DND-41 (cell line): Measurements from ENCODE around the gene OBSCN.

ENCODE experiments used
- CTCF ChIP-seq: IDR thresholded peaks from 2 replicates; pipeline ENCODE4 v1.5.1; 2012; ENCODE audit warnings: borderline replicate concordance, low read length, moderate library complexity, mild to moderate bottlenecking; ENCODE audit not compliant: poor library complexity, severe bottlenecking; ENCODE audit errors: extremely low read depth
- EZH2 ChIP-seq: IDR thresholded peaks from 3 replicates; pipeline ENCODE4 v1.6.1; 2012; ENCODE audit warnings: borderline replicate concordance, low read depth, mild to moderate bottlenecking, moderate library complexity, low read length, inconsistent platforms; ENCODE audit not compliant: severe bottlenecking

DNA sequence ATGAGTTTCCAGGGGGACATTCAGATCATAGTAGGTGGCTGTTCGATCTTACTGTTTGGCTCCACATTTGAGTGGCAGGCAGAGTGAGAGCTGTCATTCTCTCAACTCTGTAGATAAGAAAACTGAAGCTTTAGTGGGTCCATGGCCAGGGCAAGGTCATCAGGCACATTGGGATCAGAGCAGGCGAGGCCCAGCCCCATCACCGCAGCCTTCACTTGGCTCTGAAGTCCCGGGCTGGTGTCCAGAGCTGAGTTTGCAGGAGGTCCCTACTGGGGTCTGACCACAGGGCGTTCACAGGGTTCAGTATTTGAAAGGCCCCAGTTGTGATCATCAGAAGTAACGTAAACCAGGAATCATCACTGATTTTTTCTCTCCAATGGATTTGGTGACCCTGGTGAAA, 76.7 kb downstream of the OBSCN start:
- TF ChIP-seq EZH2 = no peak
- no peak for TF ChIP-seq CTCF
